ENCODE results near the gene NPM1. TPM values are rescaled to one million over a fixed set of nuclear protein-coding genes. Genes with fewer than 3 reads are reported as not detected.

The NPM1 gene
- total and polyA plus RNA-seq, 12 donors, result 376 to 1,874 (median 682) TPM

DNA sequence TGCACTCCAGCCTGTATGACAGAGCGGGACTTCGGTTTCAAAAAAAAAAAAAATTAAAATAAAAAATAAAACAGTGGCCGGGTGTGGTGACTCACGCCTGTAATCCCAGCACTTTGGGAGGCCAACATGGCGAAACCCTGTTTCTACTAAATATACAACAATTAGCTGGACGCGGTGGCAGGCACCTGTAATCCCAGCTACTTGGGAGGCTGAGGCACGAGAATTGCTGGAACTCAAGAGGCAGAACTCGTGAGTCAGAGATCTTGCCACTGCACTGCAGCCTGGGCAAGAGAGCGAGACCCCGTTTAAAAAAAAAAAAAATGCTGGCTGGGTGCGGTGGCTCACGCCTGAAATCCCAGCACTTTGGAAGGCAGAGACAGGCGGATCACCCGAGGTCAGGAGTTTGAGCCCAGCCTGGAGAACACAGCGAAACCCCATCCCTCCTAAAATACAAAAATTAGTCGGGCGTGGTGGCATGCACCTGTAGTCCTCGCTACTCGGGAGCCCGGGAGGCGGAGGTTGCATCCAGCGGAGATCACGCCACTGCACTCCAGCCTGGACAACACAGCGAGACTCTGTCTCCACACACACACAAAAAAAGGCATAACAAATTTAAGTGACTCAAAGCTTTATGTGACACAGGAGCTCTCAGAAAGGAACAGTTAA, 1.5 kb upstream of the NPM1 start:
- TF ChIP-seq POLR2A (IDR thresholded peaks at IDR 0.05), result no peak
- TF ChIP-seq, protein P1, sequence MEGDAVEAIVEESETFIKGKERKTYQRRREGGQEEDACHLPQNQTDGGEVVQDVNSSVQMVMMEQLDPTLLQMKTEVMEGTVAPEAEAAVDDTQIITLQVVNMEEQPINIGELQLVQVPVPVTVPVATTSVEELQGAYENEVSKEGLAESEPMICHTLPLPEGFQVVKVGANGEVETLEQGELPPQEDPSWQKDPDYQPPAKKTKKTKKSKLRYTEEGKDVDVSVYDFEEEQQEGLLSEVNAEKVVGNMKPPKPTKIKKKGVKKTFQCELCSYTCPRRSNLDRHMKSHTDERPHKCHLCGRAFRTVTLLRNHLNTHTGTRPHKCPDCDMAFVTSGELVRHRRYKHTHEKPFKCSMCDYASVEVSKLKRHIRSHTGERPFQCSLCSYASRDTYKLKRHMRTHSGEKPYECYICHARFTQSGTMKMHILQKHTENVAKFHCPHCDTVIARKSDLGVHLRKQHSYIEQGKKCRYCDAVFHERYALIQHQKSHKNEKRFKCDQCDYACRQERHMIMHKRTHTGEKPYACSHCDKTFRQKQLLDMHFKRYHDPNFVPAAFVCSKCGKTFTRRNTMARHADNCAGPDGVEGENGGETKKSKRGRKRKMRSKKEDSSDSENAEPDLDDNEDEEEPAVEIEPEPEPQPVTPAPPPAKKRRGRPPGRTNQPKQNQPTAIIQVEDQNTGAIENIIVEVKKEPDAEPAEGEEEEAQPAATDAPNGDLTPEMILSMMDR (IDR thresholded peaks at IDR 0.05), result no peak
- no peak overlapping the region for H3K27ac ChIP-seq
- DNase-seq, result peak in 2 of 7 donors; percentile 24 to 32
- intact Hi-C loops (cut with DNase I), result no loop called here
- H3K36me3 ChIP-seq (replicated peaks in 1 of 2), result peaks cover 0 to 2% of the 10 kb centered on the region in 2 donors
- 95 to 98% (median 97%) methylated on average over 25 of the region's 25 CpGs for WGBS, 4 donors
- H3K9me3 ChIP-seq (replicated peaks in 1 of 3), result no peaks in the 10 kb centered on the region
- H3K4me1 ChIP-seq (replicated peaks in 1 of 2), result peaks cover 16 to 25% of the 10 kb centered on the region in 2 donors
- H3K4me3 ChIP-seq, result no peak overlapping the region
- no peaks in the 10 kb centered on the region for H3K27me3 ChIP-seq

DNA sequence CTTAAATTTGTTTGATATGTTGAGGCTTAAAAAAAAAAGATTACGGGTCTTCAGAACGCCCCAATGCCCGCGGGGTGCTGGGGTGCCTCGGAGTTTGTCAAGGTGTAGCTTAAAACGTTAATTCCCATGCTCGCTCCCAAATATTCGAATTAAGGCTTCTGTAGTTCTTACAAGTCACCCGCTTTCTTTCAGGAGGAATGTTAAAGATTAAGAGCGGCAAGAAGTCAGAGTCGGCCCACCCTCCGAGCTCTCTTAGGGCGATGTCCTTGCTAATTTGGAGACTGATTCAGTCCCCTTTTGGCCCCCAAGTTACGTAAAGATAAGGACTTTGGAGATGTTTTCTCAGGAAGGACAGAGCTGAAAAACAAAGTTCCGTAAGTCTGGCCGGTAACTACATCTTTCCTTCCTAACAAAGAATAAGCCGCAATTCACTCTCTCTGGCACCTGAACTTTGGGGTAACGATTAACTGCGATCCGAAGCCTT, 746 bp upstream of the NPM1 start:
- peak in 2 of 7 donors; percentile 8 to 61 for DNase-seq
- H3K4me3 ChIP-seq, result peak overlapping the region in 3 of 4 donors; percentile 28 to 86 (median 82)
- H3K4me1 ChIP-seq (replicated peaks in 1 of 2), result peaks cover 16 to 31% of the 10 kb centered on the region in 2 donors
- H3K36me3 ChIP-seq (replicated peaks in 1 of 2), result peaks cover 0 to 10% of the 10 kb centered on the region in 2 donors
- intact Hi-C loops (cut with DNase I), result no loop called here
- TF ChIP-seq POLR2A (IDR thresholded peaks at IDR 0.05), result no peak
- TF ChIP-seq, protein P1 (IDR thresholded peaks at IDR 0.05), result no peak
- no peaks in the 10 kb centered on the region for H3K9me3 ChIP-seq (replicated peaks in 1 of 3)
- H3K27me3 ChIP-seq, result no peaks in the 10 kb centered on the region
- 9 to 15% (median 13%) methylated on average over 20 of the region's 20 CpGs for WGBS, 4 donors
- peak overlapping the region; percentile 49 to 92 (median 76) for H3K27ac ChIP-seq

DNA sequence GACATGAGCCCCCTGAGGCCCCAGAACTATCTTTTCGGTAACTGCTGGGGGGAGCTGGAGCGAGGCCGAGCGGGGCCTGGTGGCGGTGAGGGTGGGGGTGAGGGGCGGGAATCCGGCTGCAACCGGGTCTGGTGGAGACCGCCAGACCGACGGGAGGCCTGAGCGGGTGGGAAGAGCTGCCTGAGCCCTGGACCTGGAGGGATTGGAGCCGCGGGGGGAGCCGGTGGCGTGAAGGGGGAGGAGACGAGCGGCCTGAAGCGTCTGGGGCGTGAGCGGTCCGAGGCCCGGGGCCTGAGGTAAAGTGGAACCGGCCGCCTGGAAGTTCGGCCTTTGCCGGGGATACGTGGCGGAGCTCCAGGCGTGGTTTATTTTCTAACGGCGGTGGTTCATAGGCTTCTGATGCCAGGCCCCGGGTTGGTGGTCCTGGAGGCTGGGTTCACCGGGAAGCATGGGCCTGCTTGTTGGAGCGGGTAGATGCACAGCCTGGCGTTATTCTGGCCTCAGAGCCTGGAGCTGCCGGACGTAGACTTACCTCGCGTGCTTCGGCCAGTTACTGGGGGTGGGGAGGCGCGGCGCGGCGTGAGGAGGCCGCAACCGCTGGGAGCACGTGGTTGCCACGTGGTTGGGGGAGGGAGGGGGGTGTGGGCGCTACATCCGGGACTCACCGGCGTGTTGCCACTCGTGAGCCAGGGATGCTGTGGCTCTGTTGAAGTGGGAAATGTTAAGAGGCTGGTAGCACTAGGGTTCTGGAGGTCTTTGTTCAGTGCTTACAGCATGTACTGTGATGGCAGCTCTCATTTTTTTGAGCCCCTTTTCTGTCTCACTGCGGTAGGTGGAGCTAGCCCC, 544 bp downstream of the NPM1 start:
- intact Hi-C loops (cut with DNase I), result no loop called here
- H3K27ac ChIP-seq, result peak overlapping the region; percentile 73 to 93 (median 91)
- whole genome bisulfite sequencing, 4 donors, result 0 to 1% (median 0%) methylated on average over 18 to 56 of the region's 56 CpGs
- no peaks in the 10 kb centered on the region for H3K27me3 ChIP-seq
- H3K4me3 ChIP-seq, result peak overlapping the region; percentile 35 to 86 (median 84)
- no peaks in the 10 kb centered on the region for H3K9me3 ChIP-seq (replicated peaks in 1 of 3)
- peaks cover 0 to 23% of the 10 kb centered on the region in 2 donors for H3K36me3 ChIP-seq (replicated peaks in 1 of 2)
- DNase-seq, result peak; percentile 78 to 91 (median 81)
- TF ChIP-seq POLR2A (IDR thresholded peaks at IDR 0.05), result peak in 1 of 2 donors; percentile 1
- TF ChIP-seq, protein P1 (IDR thresholded peaks at IDR 0.05), result no peak
- H3K4me1 ChIP-seq (replicated peaks in 1 of 2), result peaks cover 16 to 35% of the 10 kb centered on the region in 2 donors

DNA sequence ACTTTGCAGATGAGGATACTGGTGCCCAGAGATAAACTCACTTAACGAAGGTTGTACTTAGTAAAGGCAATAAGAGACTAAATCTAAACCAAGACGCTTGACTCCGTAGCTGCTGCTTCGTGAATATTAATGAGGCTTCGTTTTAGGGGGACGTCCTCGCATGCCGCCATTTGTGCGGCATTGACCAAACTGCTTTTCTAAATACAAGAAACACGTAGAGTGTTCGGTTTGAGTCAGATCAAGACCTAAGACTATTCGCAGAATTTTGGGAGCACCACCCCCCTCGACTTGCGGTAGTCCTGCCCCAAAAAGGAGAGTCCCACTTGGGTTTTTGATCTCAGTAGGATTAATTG, 1.1 kb downstream of the NPM1 start:
- no peak for TF ChIP-seq POLR2A (IDR thresholded peaks at IDR 0.05)
- TF ChIP-seq, protein P1 (IDR thresholded peaks at IDR 0.05), result no peak
- DNase-seq, result peak in 1 of 7 donors; percentile 12
- Histone ChIP-seq H3K9me3 (replicated peaks in 1 of 3) (no peaks in the 10 kb centered on the region), H3K4me3 (peak overlapping the region in 3 of 4 donors; percentile 25 to 86 (median 82)), H3K27me3 (no peaks in the 10 kb centered on the region), H3K36me3 (replicated peaks in 1 of 2) (peaks cover 0 to 29% of the 10 kb centered on the region in 2 donors), H3K4me1 (replicated peaks in 1 of 2) (peaks cover 16 to 35% of the 10 kb centered on the region in 2 donors), H3K27ac (peak overlapping the region in 2 of 5 donors; percentile 91 to 92)
- intact Hi-C loops (cut with DNase I), result no loop called here
- 4 to 6% (median 5%) methylated on average over 14 of the region's 14 CpGs for WGBS, 4 donors
